HCT116 (cell line): ENCODE data around the gene MCC. TPM values are rescaled to one million over a fixed set of nuclear protein-coding genes. Genes with fewer than 3 reads are reported as not detected.

ENCODE experiments used
- ATAC-seq: fragments of 200-7000 bp; cut with Tn5 transposase; 2 replicates; pipeline ENCODE4 v1.9.1; 2020; ENCODE audit warnings: mild to moderate bottlenecking, moderate library complexity
- BruUV-seq: library from RNA; stranded (reverse); fragments of 400-500 nt; replicated peaks from 2 replicates; lab custom pipeline; 2021; lab: Mats Ljungman, UMichigan
- CTCF ChIA-PET: fragments of 300-600 bp; sonication (Branson Sonifier 250); formaldehyde crosslinking; loops from one replicate; lab custom pipeline; 2021; ENCODE audit warnings: antibody characterized with exemption; lab: Charles Lee
- POLR2A ChIA-PET: fragments of 300-600, 350-600 bp; sonication (Branson Sonifier 250); formaldehyde crosslinking; loops from one replicate; lab custom pipeline; 2021; ENCODE audit warnings: antibody characterized with exemption; lab: Charles Lee
- RAD21 ChIA-PET, 2 experiments: fragments of 300-600 bp; sonication (Branson Sonifier 250); formaldehyde crosslinking; loops; one replicate each; lab custom pipeline; 2023; ENCODE audit warnings: low total read pairs in 2 of 2; ENCODE audit not compliant: uncharacterized antibody in 2 of 2, unreplicated experiment in 2 of 2, low non-redundant PET in 1 of 2; lab: Charles Lee
- DNase-seq: peaks from one replicate; pipeline ENCODE4 v3.0.0-alpha.2; 2010; ENCODE audit warnings: low read depth, low spot score
- H2AFZ ChIP-seq: fragments of 200-600 bp; shearing (Covaris generic), sonication (generic); 2 replicates; pipeline ENCODE4 v1.6.1; 2017; ENCODE audit warnings: low read depth, mixed run types, mixed read lengths, antibody characterized with exemption, low read length; ENCODE audit not compliant: poor library complexity, severe bottlenecking
- H3K27ac ChIP-seq: 2 replicates; pipeline ENCODE4 v1.5.1; 2012; ENCODE audit warnings: low read depth, low read length
- H3K27me3 ChIP-seq: fragments of 200-600 bp; sonication (generic); 2 replicates; pipeline ENCODE4 v1.6.1; 2016; ENCODE audit warnings: mixed run types, low read length, mixed read lengths; ENCODE audit not compliant: insufficient read depth
- H3K36me3 ChIP-seq, 2 experiments: fragments of 200-500 bp in 1 of 2; fragments of 200-600 bp in 1 of 2; sonication (Bioruptor generic) in 1 of 2; sonication (generic) in 1 of 2; 2 replicates each; pipeline versions ENCODE4 v1.5.1 to v1.6.1; 2014 to 2016; ENCODE audit warnings: low read length in 2 of 2, inconsistent platforms in 1 of 2, mixed read lengths in 1 of 2, mixed run types in 1 of 2; ENCODE audit not compliant: insufficient read depth in 2 of 2, control insufficient read depth in 1 of 2
- H3K4me1 ChIP-seq, 2 experiments: fragments of 200-600 bp in 1 of 2; sonication (generic) in 1 of 2; 2 replicates each; pipeline versions ENCODE4 v1.5.1 to v1.6.1; 2012 to 2017; ENCODE audit warnings: low read length in 2 of 2, inconsistent platforms in 1 of 2, mild to moderate bottlenecking in 1 of 2, mixed read lengths in 1 of 2, mixed run types in 1 of 2, moderate library complexity in 1 of 2; ENCODE audit not compliant: insufficient read depth in 2 of 2, control insufficient read depth in 1 of 2
- H3K4me2 ChIP-seq: fragments of 200-600 bp; sonication (generic); 2 replicates; pipeline ENCODE4 v1.6.1; 2017; ENCODE audit warnings: mixed run types, low read length, mixed read lengths
- H3K4me3 ChIP-seq, 2 experiments: fragments of 200-600 bp in 1 of 2; sonication (generic) in 1 of 2; replicated peaks in 1 of 2; 2 replicates each; pipeline ENCODE4 v1.5.1; 2011 to 2016; ENCODE audit warnings: low read length in 2 of 2, control low read depth in 1 of 2, low read depth in 1 of 2, mild to moderate bottlenecking in 1 of 2, mixed read lengths in 1 of 2, mixed run types in 1 of 2
- H3K79me2 ChIP-seq: fragments of 200-600 bp; sonication (generic); 2 replicates; pipeline ENCODE4 v1.6.1; 2017; ENCODE audit warnings: mild to moderate bottlenecking, mixed run types, low read length, moderate library complexity, mixed read lengths; ENCODE audit not compliant: insufficient read depth
- H3K9ac ChIP-seq: fragments of 200-600 bp; sonication (generic); 2 replicates; pipeline ENCODE4 v1.6.1; 2016; ENCODE audit warnings: low read length, mixed read lengths
- H3K9me2 ChIP-seq: fragments of 200-600 bp; sonication (generic), shearing (Covaris generic); 2 replicates; pipeline ENCODE4 v1.6.1; 2017; ENCODE audit warnings: mixed run types, mild to moderate bottlenecking, moderate library complexity; ENCODE audit not compliant: insufficient read depth
- H3K9me3 ChIP-seq, 2 experiments: fragments of 200-500 bp in 1 of 2; fragments of 200-600 bp in 1 of 2; sonication (Bioruptor generic) in 1 of 2; sonication (generic) in 1 of 2; 2 replicates each; pipeline ENCODE4 v1.6.1; 2014 to 2017; ENCODE audit warnings: low read length in 2 of 2, mixed read lengths in 2 of 2, inconsistent platforms in 1 of 2, low read depth in 1 of 2, mild to moderate bottlenecking in 1 of 2, mixed run types in 1 of 2, moderate library complexity in 1 of 2; ENCODE audit not compliant: control insufficient read depth in 1 of 2, insufficient read depth in 1 of 2
- H4K20me1 ChIP-seq: fragments of 200-600 bp; sonication (generic), shearing (Covaris generic); 2 replicates; pipeline ENCODE4 v1.6.1; 2017; ENCODE audit warnings: mixed run types, mild to moderate bottlenecking, moderate library complexity; ENCODE audit not compliant: insufficient read depth
- ATF3 ChIP-seq: IDR thresholded peaks from 2 replicates; pipeline ENCODE4 v1.6.1; 2012
- CTCF ChIP-seq, 3 experiments: fragments of 200-600 bp in 1 of 3; sonication (generic) in 1 of 3; IDR thresholded peaks in 2 of 3; conservative IDR thresholded peaks in 1 of 3; 2 replicates each; pipeline ENCODE4 v1.5.1; 2012 to 2017; ENCODE audit warnings: low read depth in 2 of 3, low read length in 2 of 3, antibody characterized with exemption in 1 of 3, borderline replicate concordance in 1 of 3, control low read depth in 1 of 3, mild to moderate bottlenecking in 1 of 3, mixed read lengths in 1 of 3, mixed run types in 1 of 3, moderate library complexity in 1 of 3; ENCODE audit not compliant: insufficient read depth in 1 of 3
- EZH2 ChIP-seq: fragments of 200-600 bp; sonication (generic); IDR thresholded peaks from 2 replicates; pipeline ENCODE4 v1.6.1; 2017; ENCODE audit warnings: antibody characterized with exemption, mixed run types
- EZH2phosphoT487 ChIP-seq: fragments of 200-600 bp; IDR thresholded peaks from 2 replicates; pipeline ENCODE4 v1.6.1; 2018; ENCODE audit warnings: antibody characterized with exemption, borderline replicate concordance
- FOSL1 ChIP-seq: IDR thresholded peaks from 2 replicates; pipeline ENCODE4 v1.6.1; 2012; ENCODE audit warnings: low read depth
- JUND ChIP-seq: IDR thresholded peaks from 2 replicates; pipeline ENCODE4 v1.6.1; 2012
- MAX ChIP-seq: IDR thresholded peaks from 2 replicates; pipeline ENCODE4 v1.6.1; 2012
- POLR2AphosphoS5 ChIP-seq: IDR thresholded peaks from 2 replicates; pipeline ENCODE4 v1.6.1; 2011; ENCODE audit warnings: mild to moderate bottlenecking, low read depth, low read length, moderate library complexity
- RAD21 ChIP-seq: IDR thresholded peaks from 2 replicates; pipeline ENCODE4 v1.6.1; 2012; ENCODE audit warnings: low read depth, mild to moderate bottlenecking
- SIN3A ChIP-seq: IDR thresholded peaks from 2 replicates; pipeline ENCODE4 v1.6.1; 2012; ENCODE audit warnings: low read depth
- SP1 ChIP-seq: IDR thresholded peaks from 2 replicates; pipeline ENCODE4 v1.6.1; 2012; ENCODE audit warnings: low read depth
- SRF ChIP-seq: IDR thresholded peaks from 2 replicates; pipeline ENCODE4 v1.6.1; 2012; ENCODE audit warnings: low read depth
- YY1 ChIP-seq: IDR thresholded peaks from 2 replicates; pipeline ENCODE4 v1.6.1; 2011; ENCODE audit warnings: low read length, low read depth, moderate library complexity, mild to moderate bottlenecking; ENCODE audit not compliant: insufficient replicate concordance; ENCODE audit errors: extremely low read depth
- ZFX ChIP-seq: fragments of 450-650 bp; IDR thresholded peaks from 2 replicates; pipeline ENCODE4 v1.6.1; 2017
- ZNF274 ChIP-seq: fragments of 200-500 bp; sonication (Bioruptor generic); IDR thresholded peaks from 2 replicates; pipeline ENCODE4 v1.6.1; 2014; ENCODE audit warnings: mild to moderate bottlenecking, low read depth, low read length, inconsistent platforms
- intact Hi-C: fragments of 100-400 bp; cut with micrococcal nuclease; formaldehyde crosslinking; loops from 2 replicates; pipeline ENCODE4 v1.10.0; 2022
- total RNA-seq: library from RNA; stranded (reverse); gene quantifications from one replicate; pipeline ENCODE4 v1.2.1, GENCODE V29; 2021; ENCODE audit not compliant: unreplicated experiment
- TF ChIP-seq, protein P1 (sequence below): IDR thresholded peaks from 2 replicates; pipeline ENCODE4 v1.6.1; 2012; ENCODE audit warnings: low read depth
- TF ChIP-seq, protein P2 (sequence below): IDR thresholded peaks from 2 replicates; pipeline ENCODE4 v1.6.1; 2011; ENCODE audit warnings: mild to moderate bottlenecking, low read length, moderate library complexity; ENCODE audit not compliant: insufficient replicate concordance; ENCODE audit errors: extremely low read depth

MCC gene
- total RNA-seq, 1 experiment from 2014 or later = 20.1 TPM

GRCh38 chr5:113256671-113257452, 231.4 kb downstream of the MCC start:
- no peak for DNase-seq
- H3K27me3 ChIP-seq = no peaks in the 10 kb centered on the region
- CTCF ChIA-PET = no interaction called here
- H3K9ac ChIP-seq = no peak overlapping the region
- no peaks in the 10 kb centered on the region for H3K36me3 ChIP-seq
- no peak overlapping the region for H3K4me3 ChIP-seq
- intact Hi-C loops = no loop called here
- TF ChIP-seq EZH2 (no peak), YY1 (no peak), RAD21 (no peak), SP1 (no peak), CTCF (IDR thresholded peaks at IDR 0.05 in 2 of 3, conservative IDR thresholded peaks at IDR 0.05 in 1 of 3; ENCODE audit: borderline replicate concordance in 1 of 3, insufficient read depth in 1 of 3, low read depth in 2 of 3, low read length in 2 of 3) (no peak), ZFX (no peak), JUND (no peak), SIN3A (no peak), FOSL1 (no peak), EZH2phosphoT487 (no peak), ZNF274 (no peak), SRF (no peak), ATF3 (no peak), POLR2AphosphoS5 (no peak), MAX (no peak)
- TF ChIP-seq, protein P1, sequence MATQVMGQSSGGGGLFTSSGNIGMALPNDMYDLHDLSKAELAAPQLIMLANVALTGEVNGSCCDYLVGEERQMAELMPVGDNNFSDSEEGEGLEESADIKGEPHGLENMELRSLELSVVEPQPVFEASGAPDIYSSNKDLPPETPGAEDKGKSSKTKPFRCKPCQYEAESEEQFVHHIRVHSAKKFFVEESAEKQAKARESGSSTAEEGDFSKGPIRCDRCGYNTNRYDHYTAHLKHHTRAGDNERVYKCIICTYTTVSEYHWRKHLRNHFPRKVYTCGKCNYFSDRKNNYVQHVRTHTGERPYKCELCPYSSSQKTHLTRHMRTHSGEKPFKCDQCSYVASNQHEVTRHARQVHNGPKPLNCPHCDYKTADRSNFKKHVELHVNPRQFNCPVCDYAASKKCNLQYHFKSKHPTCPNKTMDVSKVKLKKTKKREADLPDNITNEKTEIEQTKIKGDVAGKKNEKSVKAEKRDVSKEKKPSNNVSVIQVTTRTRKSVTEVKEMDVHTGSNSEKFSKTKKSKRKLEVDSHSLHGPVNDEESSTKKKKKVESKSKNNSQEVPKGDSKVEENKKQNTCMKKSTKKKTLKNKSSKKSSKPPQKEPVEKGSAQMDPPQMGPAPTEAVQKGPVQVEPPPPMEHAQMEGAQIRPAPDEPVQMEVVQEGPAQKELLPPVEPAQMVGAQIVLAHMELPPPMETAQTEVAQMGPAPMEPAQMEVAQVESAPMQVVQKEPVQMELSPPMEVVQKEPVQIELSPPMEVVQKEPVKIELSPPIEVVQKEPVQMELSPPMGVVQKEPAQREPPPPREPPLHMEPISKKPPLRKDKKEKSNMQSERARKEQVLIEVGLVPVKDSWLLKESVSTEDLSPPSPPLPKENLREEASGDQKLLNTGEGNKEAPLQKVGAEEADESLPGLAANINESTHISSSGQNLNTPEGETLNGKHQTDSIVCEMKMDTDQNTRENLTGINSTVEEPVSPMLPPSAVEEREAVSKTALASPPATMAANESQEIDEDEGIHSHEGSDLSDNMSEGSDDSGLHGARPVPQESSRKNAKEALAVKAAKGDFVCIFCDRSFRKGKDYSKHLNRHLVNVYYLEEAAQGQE = no peak
- TF ChIP-seq, protein P2, sequence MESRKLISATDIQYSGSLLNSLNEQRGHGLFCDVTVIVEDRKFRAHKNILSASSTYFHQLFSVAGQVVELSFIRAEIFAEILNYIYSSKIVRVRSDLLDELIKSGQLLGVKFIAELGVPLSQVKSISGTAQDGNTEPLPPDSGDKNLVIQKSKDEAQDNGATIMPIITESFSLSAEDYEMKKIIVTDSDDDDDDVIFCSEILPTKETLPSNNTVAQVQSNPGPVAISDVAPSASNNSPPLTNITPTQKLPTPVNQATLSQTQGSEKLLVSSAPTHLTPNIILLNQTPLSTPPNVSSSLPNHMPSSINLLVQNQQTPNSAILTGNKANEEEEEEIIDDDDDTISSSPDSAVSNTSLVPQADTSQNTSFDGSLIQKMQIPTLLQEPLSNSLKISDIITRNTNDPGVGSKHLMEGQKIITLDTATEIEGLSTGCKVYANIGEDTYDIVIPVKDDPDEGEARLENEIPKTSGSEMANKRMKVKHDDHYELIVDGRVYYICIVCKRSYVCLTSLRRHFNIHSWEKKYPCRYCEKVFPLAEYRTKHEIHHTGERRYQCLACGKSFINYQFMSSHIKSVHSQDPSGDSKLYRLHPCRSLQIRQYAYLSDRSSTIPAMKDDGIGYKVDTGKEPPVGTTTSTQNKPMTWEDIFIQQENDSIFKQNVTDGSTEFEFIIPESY = no peak
- no peak overlapping the region for H3K27ac ChIP-seq
- no peaks in the 10 kb centered on the region for H3K9me3 ChIP-seq
- H3K9me2 ChIP-seq = no peaks in the 10 kb centered on the region
- POLR2A ChIA-PET = no interaction called here
- H4K20me1 ChIP-seq = no peaks in the 10 kb centered on the region
- RAD21 ChIA-PET = no interaction called here
- no peaks in the 10 kb centered on the region for H3K79me2 ChIP-seq
- H2AFZ ChIP-seq = no peak overlapping the region
- no peak overlapping the region for H3K4me2 ChIP-seq
- H3K4me1 ChIP-seq = no peaks in the 10 kb centered on the region
- ATAC-seq = no peak
- no TSS peak for BruUV-seq
